Activated T-cell treated with anti-CD3 and anti-CD28 coated beads, Interleukin-2, amount 50 U/mL, for 24 hours (primary cell): ENCODE data around the gene SLC26A11.

Source experiments
- DNase-seq: peaks from one replicate; pipeline ENCODE4 v3.0.0-alpha.2; 2020
- H3K27ac Mint-ChIP-seq: 2 replicates; pipeline ENCODE4 v1.8.0; 2020; ENCODE audit warnings: mild to moderate bottlenecking, mixed read lengths
- H3K27me3 Mint-ChIP-seq: 2 replicates; pipeline ENCODE4 v1.8.0; 2020; ENCODE audit warnings: mixed read lengths
- H3K36me3 Mint-ChIP-seq: 2 replicates; pipeline ENCODE4 v1.8.0; 2020; ENCODE audit warnings: low read depth, mixed read lengths
- H3K4me1 Mint-ChIP-seq: 2 replicates; pipeline ENCODE4 v1.8.0; 2020; ENCODE audit warnings: low read depth, mixed read lengths
- H3K4me3 Mint-ChIP-seq: 2 replicates; pipeline ENCODE4 v1.8.0; 2020; ENCODE audit warnings: mild to moderate bottlenecking, moderate library complexity, mixed read lengths
- H3K9me3 Mint-ChIP-seq: 2 replicates; pipeline ENCODE4 v1.8.0; 2020; ENCODE audit warnings: mixed read lengths

SLC26A11 gene

DNA sequence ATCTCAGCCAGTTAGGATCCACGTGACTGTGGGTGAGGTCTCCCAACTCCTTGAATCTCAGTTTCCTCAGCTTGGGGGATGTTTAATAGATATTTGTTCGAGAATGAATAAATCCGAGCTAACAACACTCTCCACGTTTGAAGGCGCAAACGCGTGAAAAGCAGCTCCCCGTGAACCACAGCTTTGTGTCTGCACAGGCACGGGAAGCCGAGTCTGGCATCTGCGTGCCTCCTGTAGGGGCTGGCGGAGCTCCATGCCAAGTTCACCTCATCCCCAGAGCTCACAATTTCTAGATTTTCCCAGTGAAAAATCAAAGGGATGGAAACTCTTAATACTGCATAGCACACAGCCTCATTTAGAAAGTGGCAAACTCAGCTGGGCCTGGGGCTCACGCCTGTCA is 14.4 kb upstream of the SLC26A11 start:
- DNase-seq, result no peak
- no peaks in the 10 kb centered on the region for H3K27me3 Mint-ChIP-seq
- H3K4me1 Mint-ChIP-seq, result no peaks in the 10 kb centered on the region
- H3K36me3 Mint-ChIP-seq, result peaks cover 27% of the 10 kb centered on the region
- no peak overlapping the region for H3K4me3 Mint-ChIP-seq
- H3K9me3 Mint-ChIP-seq, result no peaks in the 10 kb centered on the region
- no peak overlapping the region for H3K27ac Mint-ChIP-seq

DNA sequence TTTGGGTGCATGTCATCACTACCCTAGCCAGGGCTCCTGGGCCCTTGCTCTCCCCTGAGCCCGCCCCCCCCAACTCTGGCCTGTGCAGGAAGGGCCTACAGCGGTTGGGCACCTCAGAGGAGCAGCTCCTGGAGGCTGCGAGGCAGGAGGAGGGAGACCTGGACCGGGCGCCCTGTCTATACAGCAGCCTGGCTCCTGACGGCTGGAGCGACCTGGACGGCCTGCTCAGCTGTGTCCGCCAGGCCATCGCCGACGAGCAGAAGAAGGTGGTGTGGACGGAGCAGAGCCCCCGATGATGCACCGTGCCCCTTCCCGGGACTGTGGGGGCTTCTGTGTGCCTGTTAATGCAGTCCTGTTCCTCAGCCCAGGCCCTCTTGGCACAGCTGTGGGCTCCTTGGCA is 12.2 kb upstream of the SLC26A11 start:
- Mint-ChIP-seq H3K36me3 (peaks cover 50% of the 10 kb centered on the region), H3K27ac (no peak overlapping the region), H3K4me3 (no peak overlapping the region), H3K4me1 (no peaks in the 10 kb centered on the region), H3K9me3 (no peaks in the 10 kb centered on the region), H3K27me3 (no peaks in the 10 kb centered on the region)
- no peak for DNase-seq

DNA sequence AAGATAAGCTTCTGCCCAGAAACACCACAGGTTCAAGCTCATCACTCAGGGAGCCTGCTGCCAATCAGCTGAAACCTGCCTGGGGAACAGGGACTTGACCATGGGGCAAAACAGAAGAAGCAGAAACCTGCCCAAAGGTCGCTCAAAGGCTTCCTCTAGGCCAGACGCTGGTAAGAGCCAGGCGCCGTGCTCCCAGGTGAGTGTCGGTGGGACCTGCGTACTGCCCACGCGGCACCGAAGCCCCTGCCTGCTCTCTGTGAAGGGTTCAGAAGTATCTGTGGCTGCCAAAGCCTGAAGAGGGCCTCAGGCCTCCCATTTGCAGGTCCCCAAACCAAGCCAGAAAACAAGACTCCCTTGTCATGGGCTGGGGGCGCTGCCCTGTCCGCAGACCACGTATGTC is 10.5 kb upstream of the SLC26A11 start:
- no peaks in the 10 kb centered on the region for H3K27me3 Mint-ChIP-seq
- peaks cover 66% of the 10 kb centered on the region for H3K36me3 Mint-ChIP-seq
- peaks cover 2% of the 10 kb centered on the region for H3K4me1 Mint-ChIP-seq
- DNase-seq, result no peak
- no peak overlapping the region for H3K27ac Mint-ChIP-seq
- no peak overlapping the region for H3K4me3 Mint-ChIP-seq
- H3K9me3 Mint-ChIP-seq, result no peaks in the 10 kb centered on the region

DNA sequence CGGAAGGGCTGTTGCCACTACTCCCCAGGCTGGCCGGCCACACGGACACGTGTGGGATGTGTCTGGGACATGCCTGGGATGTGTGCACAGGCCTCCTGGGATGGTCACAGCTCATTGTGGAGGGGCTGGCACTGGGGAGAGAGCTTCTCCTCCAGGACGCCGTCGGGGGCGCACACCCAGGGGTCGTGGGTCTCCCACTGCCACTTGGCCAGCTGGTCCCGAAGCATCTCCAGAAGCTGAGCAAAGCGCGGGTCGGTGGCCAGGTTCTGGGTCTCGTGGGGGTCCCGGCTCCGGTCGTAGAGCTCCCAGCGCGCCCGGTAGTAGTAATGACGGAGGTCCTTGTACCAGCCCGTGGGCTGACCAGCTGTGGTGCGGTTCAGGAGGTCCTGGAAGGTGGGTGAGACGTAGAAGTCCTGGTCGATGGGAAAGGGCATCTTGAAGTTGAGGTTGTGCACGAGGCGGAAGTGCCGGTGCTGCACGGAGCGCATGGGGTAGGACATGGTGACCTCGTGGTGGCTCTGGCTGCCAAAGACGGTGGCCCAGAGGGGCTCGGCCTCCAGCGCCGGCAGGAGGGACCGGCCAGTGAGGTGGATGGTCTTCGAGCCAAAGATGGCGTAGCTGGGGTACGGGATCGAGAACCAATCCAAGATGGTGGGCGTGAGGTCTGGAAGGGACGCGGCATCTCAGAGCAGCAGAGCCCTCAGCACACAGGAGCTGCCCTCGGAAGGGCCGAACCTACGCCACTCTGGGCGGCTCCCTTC is 9.7 kb upstream of the SLC26A11 start:
- Mint-ChIP-seq H3K4me3 (no peak overlapping the region), H3K9me3 (no peaks in the 10 kb centered on the region), H3K27ac (no peak overlapping the region), H3K4me1 (peaks cover 2% of the 10 kb centered on the region), H3K27me3 (no peaks in the 10 kb centered on the region), H3K36me3 (peaks cover 73% of the 10 kb centered on the region)
- DNase-seq, result no peak

DNA sequence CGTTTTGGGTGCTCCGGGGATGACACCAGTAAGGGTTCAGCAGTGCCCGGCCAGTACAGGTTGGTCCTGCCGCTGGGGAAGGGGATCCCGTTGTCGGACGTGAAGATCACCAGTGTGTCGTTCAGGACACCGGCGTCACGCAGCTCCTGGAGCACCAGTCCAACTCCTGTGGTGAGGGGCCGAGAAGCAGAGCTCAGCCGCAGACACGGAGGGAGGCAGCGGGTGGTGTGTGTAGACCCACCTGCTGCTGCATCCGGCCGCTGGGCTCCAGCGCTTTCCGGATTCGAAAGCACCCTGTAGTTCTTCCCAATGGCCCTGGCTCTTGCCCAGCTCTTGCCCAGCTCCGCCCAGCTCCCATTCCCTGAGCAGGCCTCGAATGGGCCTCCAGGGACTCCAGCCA is 8.1 kb upstream of the SLC26A11 start:
- Mint-ChIP-seq H3K27ac (no peak overlapping the region), H3K9me3 (no peaks in the 10 kb centered on the region), H3K4me3 (no peak overlapping the region), H3K36me3 (peaks cover 87% of the 10 kb centered on the region), H3K4me1 (peaks cover 9% of the 10 kb centered on the region), H3K27me3 (no peaks in the 10 kb centered on the region)
- no peak for DNase-seq

- Mint-ChIP-seq H3K27me3 (no peaks in the 10 kb centered on the region), H3K4me1 (peaks cover 11% of the 10 kb centered on the region), H3K36me3 (peaks cover 90% of the 10 kb centered on the region), H3K27ac (no peak overlapping the region), H3K9me3 (no peaks in the 10 kb centered on the region), H3K4me3 (no peak overlapping the region)
- DNase-seq, result no peak
These were observed 7.7 kb upstream of the SLC26A11 start for GRCh38 chr17:80212511-80212910.

DNA sequence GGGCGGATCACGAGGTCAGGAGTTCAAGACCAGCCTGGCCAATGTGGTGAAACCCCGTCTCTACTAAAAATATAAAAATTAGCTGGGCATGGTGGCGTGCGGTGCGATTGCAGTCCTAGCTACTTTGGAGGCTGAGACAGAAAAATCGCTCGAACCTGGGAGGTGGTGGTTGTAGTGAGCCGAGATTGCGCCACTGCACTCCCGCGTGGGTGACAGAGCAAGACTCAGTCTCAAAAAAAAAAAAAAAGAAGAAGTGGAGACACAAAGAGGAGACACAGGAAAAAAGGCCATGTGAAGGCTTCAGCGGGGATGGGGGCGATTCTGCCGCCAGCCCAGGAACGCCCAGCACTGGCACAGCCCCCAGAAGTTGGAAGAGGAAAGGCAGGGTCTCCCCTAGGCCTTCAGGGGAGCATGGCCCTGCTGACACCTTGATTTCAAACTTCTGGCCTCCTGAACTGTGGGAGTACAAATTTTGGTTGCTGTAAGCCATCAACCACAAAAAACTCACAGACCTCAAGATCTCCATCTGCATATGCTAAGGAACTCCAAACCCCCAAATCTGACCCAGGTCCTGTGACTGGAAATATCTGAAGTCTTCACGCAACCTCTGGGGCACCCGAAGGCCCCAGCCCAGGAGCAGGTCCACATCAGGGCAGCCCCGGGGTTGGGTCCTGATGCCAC is 7.1 kb upstream of the SLC26A11 start:
- Mint-ChIP-seq H3K4me3 (no peak overlapping the region), H3K36me3 (peaks cover 93% of the 10 kb centered on the region), H3K4me1 (peaks cover 17% of the 10 kb centered on the region), H3K9me3 (no peaks in the 10 kb centered on the region), H3K27ac (peak overlapping the region; percentile 14), H3K27me3 (no peaks in the 10 kb centered on the region)
- no peak for DNase-seq

GRCh38 chr17:80213643-80213975 is 6.6 kb upstream of the SLC26A11 start:
- H3K36me3 Mint-ChIP-seq, result peaks cover 92% of the 10 kb centered on the region
- H3K27ac Mint-ChIP-seq, result no peak overlapping the region
- DNase-seq, result no peak
- H3K4me1 Mint-ChIP-seq, result peaks cover 22% of the 10 kb centered on the region
- H3K4me3 Mint-ChIP-seq, result no peak overlapping the region
- no peaks in the 10 kb centered on the region for H3K27me3 Mint-ChIP-seq
- no peaks in the 10 kb centered on the region for H3K9me3 Mint-ChIP-seq

GRCh38 chr17:80214012-80214877 is 6.0 kb upstream of the SLC26A11 start:
- no peak overlapping the region for H3K27ac Mint-ChIP-seq

DNA sequence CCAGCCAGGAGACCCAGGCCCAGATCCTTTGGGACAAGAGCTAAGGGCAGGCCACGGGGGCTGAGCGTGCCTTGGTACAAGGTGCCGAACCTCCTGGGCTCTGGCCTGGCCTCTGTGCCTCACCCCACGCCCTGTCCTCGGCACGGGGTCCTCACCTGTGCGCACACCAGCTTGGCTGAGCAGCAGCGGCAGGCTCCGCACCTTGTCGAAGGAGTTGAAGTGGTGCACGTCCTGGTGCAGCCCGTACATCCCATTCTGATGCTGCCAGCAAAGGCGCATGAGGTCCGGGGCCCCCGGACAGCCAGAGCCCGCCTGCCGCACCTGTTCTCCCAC is 5.4 kb upstream of the SLC26A11 start:
- no peak for DNase-seq
- H3K27me3 Mint-ChIP-seq, result no peaks in the 10 kb centered on the region
- H3K9me3 Mint-ChIP-seq, result no peaks in the 10 kb centered on the region
- no peak overlapping the region for H3K27ac Mint-ChIP-seq
- peaks cover 31% of the 10 kb centered on the region for H3K4me1 Mint-ChIP-seq
- H3K4me3 Mint-ChIP-seq, result no peak overlapping the region
- peaks cover 90% of the 10 kb centered on the region for H3K36me3 Mint-ChIP-seq

More at GRCh38 chr17:80214012-80214877, 6.0 kb upstream of the SLC26A11 start:
- Mint-ChIP-seq H3K36me3 (peaks cover 89% of the 10 kb centered on the region), H3K4me1 (peaks cover 28% of the 10 kb centered on the region), H3K27me3 (no peaks in the 10 kb centered on the region), H3K9me3 (no peaks in the 10 kb centered on the region), H3K4me3 (no peak overlapping the region)
- no peak for DNase-seq

- peaks cover 72% of the 10 kb centered on the region for H3K36me3 Mint-ChIP-seq
- peaks cover 34% of the 10 kb centered on the region for H3K4me1 Mint-ChIP-seq
- no peaks in the 10 kb centered on the region for H3K27me3 Mint-ChIP-seq
- no peak for DNase-seq
- H3K27ac Mint-ChIP-seq, result peak overlapping the region; percentile 3
- H3K9me3 Mint-ChIP-seq, result no peaks in the 10 kb centered on the region
- H3K4me3 Mint-ChIP-seq, result no peak overlapping the region
These were observed 3.5 kb upstream of the SLC26A11 start for GRCh38 chr17:80216473-80217456.

DNA sequence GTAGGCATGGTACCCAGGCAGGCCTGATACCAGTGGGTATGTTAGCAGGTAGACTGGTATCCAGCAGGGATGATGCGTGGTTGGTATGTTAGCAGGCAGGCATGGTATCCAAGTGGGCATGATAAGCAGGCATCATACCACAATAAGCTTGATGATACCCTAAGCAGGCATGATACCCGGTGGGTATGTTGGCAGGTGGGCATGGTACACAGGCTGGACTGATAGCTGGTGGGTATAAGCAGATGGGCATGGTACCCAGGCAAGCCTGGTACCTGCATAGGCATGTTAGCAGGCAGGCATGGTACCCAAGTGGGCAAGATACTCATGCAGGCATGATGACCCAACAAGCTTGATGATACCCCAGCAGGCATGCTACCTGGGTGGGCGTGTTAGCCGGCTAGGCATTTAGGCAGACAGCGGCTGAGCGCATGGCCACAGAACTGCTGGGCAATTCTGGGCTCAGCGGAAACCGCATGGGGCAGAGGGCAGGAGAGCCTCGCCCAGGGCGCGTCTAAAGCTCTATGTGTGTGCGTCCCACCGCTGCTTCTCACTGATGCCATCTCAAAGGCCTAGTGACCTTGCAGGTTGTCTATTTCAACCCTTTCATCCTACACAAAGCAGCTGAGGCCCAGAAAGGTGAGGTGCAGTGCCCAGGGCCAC is 2.4 kb upstream of the SLC26A11 start:
- no peak for DNase-seq
- peak overlapping the region; percentile 23 for H3K27ac Mint-ChIP-seq
- peaks cover 63% of the 10 kb centered on the region for H3K36me3 Mint-ChIP-seq
- H3K4me1 Mint-ChIP-seq, result peaks cover 34% of the 10 kb centered on the region
- H3K9me3 Mint-ChIP-seq, result no peaks in the 10 kb centered on the region
- no peak overlapping the region for H3K4me3 Mint-ChIP-seq
- no peaks in the 10 kb centered on the region for H3K27me3 Mint-ChIP-seq

DNA sequence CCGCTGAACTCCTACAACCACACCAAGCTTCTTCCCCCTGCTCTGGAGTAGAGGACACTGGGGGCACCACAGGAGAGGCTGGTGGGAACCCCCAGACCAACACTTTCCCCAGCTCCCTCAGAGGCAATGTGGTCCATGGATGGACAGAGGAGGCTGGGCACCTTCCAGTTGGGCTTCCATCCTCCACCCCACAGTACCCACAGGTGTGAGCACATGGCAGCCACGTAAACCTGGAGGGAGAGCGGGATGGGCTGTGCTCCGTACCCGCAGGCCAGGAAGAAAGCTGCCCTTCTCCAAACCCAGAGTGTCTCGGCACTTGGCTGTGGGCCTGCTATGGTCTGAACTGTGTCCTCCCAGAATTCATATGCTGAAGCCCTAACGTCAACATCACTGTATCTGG is 1.8 kb upstream of the SLC26A11 start:
- peaks cover 63% of the 10 kb centered on the region for H3K36me3 Mint-ChIP-seq
- DNase-seq, result no peak
- H3K4me3 Mint-ChIP-seq, result peak overlapping the region; percentile 92
- peaks cover 32% of the 10 kb centered on the region for H3K4me1 Mint-ChIP-seq
- no peaks in the 10 kb centered on the region for H3K27me3 Mint-ChIP-seq
- H3K9me3 Mint-ChIP-seq, result no peaks in the 10 kb centered on the region
- H3K27ac Mint-ChIP-seq, result peak overlapping the region; percentile 96
